ENCODE results near the gene NOTCH4. TPM values are rescaled to one million over a fixed set of nuclear protein-coding genes. Genes with fewer than 3 reads are reported as not detected.

The NOTCH4 gene
- total and polyA plus RNA-seq, 8 donors = 3.1 to 45.2 (median 5.9) TPM

DNA sequence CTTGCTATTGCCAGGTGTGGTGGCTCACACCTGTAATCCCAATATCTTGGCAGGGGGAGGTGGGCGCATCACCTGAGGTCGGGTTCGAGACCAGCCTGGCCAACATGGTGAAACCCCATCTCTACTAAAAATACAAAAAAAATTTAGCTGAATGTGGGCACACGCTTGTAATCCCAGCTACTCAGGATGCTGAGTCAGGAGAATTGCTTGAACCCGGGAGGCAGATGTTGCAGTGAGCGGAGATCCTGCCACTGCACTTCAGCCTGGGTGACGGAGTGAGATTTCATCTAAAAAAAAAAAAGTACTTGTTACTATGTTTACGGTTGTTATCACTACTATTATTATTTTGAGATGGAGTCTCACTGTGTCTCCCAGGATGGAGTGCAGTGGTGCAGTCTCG, 67.0 kb downstream of the NOTCH4 start:
- Histone ChIP-seq H3K27ac (no peak overlapping the region), H3K4me3 (no peak overlapping the region), H3K27me3 (no peaks in the 10 kb centered on the region), H3K4me1 (peaks cover 0 to 5% (median 4%) of the 10 kb centered on the region in 3 donors), H3K9me3 (no peaks in the 10 kb centered on the region), H3K36me3 (peaks cover 0 to 4% (median 0%) of the 10 kb centered on the region in 3 donors)
- 89 to 91% methylated on average over 9 of the region's 9 CpGs for WGBS, 2 donors
- ATAC-seq (no peak), FAIRE-seq (no peak), DNase-seq (no peak)
- intact Hi-C loops (cut with DNase I) = no loop called here
- TF ChIP-seq, protein P1, sequence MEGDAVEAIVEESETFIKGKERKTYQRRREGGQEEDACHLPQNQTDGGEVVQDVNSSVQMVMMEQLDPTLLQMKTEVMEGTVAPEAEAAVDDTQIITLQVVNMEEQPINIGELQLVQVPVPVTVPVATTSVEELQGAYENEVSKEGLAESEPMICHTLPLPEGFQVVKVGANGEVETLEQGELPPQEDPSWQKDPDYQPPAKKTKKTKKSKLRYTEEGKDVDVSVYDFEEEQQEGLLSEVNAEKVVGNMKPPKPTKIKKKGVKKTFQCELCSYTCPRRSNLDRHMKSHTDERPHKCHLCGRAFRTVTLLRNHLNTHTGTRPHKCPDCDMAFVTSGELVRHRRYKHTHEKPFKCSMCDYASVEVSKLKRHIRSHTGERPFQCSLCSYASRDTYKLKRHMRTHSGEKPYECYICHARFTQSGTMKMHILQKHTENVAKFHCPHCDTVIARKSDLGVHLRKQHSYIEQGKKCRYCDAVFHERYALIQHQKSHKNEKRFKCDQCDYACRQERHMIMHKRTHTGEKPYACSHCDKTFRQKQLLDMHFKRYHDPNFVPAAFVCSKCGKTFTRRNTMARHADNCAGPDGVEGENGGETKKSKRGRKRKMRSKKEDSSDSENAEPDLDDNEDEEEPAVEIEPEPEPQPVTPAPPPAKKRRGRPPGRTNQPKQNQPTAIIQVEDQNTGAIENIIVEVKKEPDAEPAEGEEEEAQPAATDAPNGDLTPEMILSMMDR (IDR thresholded peaks at IDR 0.05) = no peak

DNA sequence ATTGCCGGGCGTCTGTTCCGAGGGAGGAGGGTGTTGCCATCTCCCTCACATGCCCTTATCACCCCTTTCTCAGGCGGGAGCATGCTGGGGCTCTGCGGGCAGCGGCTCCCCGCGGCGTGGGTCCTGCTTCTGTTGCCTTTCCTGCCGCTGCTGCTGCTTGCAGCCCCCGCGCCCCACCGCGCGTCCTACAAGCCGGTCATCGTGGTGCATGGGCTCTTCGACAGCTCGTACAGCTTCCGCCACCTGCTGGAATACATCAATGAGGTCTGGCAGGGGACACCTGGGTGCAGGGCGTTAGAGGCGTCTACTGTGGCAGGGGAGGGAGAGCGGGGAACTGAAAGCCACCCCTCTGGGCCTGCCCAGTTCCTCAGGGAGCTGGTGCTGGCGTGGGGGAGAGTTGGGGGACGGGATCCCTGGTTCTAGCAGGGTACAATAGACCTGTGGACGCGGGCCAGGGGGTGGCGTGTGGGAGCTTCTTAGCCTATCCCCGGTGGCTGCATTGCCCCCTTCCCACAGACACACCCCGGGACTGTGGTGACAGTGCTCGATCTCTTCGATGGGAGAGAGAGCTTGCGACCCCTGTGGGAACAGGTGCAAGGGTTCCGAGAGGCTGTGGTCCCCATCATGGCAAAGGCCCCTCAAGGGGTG, 69.2 kb downstream of the NOTCH4 start:
- intact Hi-C loops (cut with DNase I) = no loop called here
- 3 to 5% methylated on average over 28 to 34 of the region's 34 CpGs for WGBS, 2 donors

DNA sequence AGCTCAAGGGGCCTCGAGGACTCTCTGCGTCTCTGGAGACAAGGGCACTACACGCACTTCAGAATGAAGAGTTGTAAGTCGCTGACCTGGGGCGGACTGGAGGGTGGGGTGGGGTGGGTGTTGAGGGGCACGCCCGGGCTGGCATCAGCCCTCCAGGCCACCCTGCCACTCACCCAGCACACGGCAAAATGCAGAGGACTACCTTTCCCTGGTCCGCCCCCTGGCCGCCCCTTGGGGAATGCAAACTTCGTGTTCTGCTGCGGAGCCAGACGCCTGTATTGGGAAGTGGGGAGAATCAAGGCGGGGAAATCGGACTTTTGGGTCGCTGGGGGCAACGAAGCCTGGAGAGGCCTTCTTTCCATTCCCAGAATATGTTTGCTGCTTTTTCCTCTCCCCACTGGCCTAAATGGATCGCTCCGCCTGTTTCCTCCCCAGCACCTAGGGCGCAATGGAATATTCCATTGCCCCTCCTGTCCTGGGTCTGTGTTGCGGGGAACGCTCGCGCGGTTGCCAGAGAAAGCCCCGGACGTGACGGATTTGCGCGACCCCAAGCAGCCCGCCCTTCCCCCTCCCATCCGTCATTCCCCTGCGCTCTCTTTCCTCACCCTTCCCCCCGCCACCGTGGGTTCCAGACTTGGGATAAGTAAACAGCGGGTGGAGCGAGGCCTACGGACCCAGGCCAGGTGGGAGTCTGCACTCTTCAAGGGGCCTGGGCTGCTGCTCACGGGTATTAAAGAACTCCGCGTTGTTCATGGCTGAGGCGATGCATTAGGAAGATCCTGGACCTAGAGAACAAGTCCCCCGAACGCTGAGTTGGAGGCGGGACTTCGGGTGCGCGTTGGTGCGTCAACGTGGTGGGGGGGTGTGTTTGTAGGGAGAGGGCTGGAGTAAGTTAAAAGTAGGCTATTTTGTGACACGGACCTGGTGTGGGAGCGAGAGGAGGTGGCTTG, 70.0 kb downstream of the NOTCH4 start, which contains the start of gene PPT2:
TSS of gene PPT2 (plus strand) at position 578 of the 950 bp plus-strand sequence. CDS start 454 bp downstream, outside the sequence.
- intact Hi-C loops (cut with DNase I) = no loop called here
- 2% methylated on average over 52 of the region's 52 CpGs for WGBS, 2 donors
- TF ChIP-seq, protein P1 (IDR thresholded peaks at IDR 0.05) = no peak
- no peaks in the 10 kb centered on the region for H3K27me3 ChIP-seq
- H3K4me1 ChIP-seq = peaks cover 0 to 5% (median 4%) of the 10 kb centered on the region in 3 donors
- peaks cover 0 to 4% (median 0%) of the 10 kb centered on the region in 3 donors for H3K36me3 ChIP-seq
- DNase-seq (peak; percentile 70 to 85 (median 75)), FAIRE-seq (no peak), ATAC-seq (peak; percentile 80 to 86 (median 84))
- peak within 1 kb of the TSS; percentile 59 to 79 (median 66) for H3K4me3 ChIP-seq
- H3K27ac ChIP-seq = peak within 1 kb of the TSS; percentile 62 to 76 (median 72)
- no peaks in the 10 kb centered on the region for H3K9me3 ChIP-seq

More for the DNA sequence above, 69.2 kb downstream of the NOTCH4 start:
- peaks cover 0 to 4% (median 0%) of the 10 kb centered on the region in 3 donors for H3K36me3 ChIP-seq
- peak; percentile 84 to 92 (median 90) for ATAC-seq
- no peak for FAIRE-seq
- no peaks in the 10 kb centered on the region for H3K9me3 ChIP-seq
- peak overlapping the region; percentile 59 to 79 (median 66) for H3K4me3 ChIP-seq
- H3K27ac ChIP-seq = peak overlapping the region; percentile 62 to 76 (median 72)
- no peaks in the 10 kb centered on the region for H3K27me3 ChIP-seq
- TF ChIP-seq, protein P1 (IDR thresholded peaks at IDR 0.05) = peak; percentile 9 to 47 (median 32)
- H3K4me1 ChIP-seq = peaks cover 0 to 5% (median 4%) of the 10 kb centered on the region in 3 donors
- DNase-seq = peak; percentile 68 to 88 (median 75)

DNA sequence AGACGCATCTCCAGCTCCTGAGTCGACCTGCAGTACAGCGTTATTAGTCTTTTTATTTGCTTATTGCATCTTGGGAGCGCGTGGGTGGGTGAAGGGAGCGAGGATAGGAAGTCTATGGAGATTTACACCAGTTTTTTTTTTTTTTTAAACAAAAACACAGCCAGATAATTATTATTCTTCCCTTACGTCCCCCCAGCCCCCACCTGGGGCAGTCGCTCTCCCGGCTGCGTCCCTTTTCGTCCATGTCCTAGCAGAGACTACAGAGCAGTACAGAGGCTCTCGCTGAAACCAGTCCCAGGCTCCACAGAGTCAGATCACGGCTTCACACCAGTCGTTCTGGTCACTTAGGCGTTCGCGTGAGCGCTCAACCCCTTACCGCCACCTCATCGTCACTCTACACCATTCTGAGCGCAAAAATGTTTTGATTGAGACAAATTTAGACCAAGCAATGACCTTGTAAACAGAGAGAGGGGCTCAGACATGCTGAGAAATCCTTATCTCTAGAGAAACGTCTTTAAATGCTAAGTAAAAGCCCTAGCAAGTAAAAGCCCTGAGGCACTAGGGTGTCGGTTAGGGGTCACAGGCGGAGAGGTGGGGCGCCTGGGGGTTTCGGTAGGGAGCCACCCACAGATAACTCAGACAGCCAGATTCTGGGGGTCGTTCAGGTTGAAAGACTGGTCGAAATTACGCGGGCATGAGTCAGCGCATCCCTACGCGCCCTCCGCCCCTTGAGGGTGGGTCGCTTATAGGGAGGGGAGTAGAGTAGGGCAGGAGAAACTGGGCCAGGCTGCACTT, 70.9 kb downstream of the NOTCH4 start:
- no peak for DNase-seq
- H3K4me3 ChIP-seq = peak overlapping the region; percentile 59 to 79 (median 66)
- H3K27me3 ChIP-seq = no peaks in the 10 kb centered on the region
- no peak for FAIRE-seq
- peak in 2 of 4 donors; percentile 1 to 13 for ATAC-seq
- 49% methylated on average over 35 of the region's 35 CpGs for WGBS, 2 donors
- TF ChIP-seq, protein P1 (IDR thresholded peaks at IDR 0.05) = no peak
- H3K27ac ChIP-seq = peak overlapping the region; percentile 62 to 76 (median 72)
- H3K36me3 ChIP-seq = peaks cover 0 to under 1% (median 0%) of the 10 kb centered on the region in 3 donors
- H3K9me3 ChIP-seq = no peaks in the 10 kb centered on the region
- intact Hi-C loops (cut with DNase I) = no loop called here
- peaks cover 0 to 5% (median 4%) of the 10 kb centered on the region in 3 donors for H3K4me1 ChIP-seq

Data from pancreas (tissue), 10 donors.